Gastroesophageal sphincter (tissue), 4 donors: ENCODE measurements around the gene KRT82. TPM values are rescaled to one million over a fixed set of nuclear protein-coding genes. Genes with fewer than 3 reads are reported as not detected.
"Not testable (repeated sequence)": the region's sequence is repeated elsewhere in the genome, so short reads cannot be mapped to it uniquely, and the experiment has no call there.

Experiments
- ATAC-seq: fragments of 150-250 bp; one replicate; pipeline ENCODE4 v1.9.1; 2016; ENCODE audit warnings: mild to moderate bottlenecking, moderate library complexity
- H3K27ac ChIP-seq, 4 donors: fragments of 200-600 bp; sonication (generic) in 3 of 4; 1 replicate in 3 of 4; 2 replicates in 1 of 4; pipeline ENCODE4 v1.5.1; 2016 to 2019
- H3K27me3 ChIP-seq: fragments of 200-600 bp; sonication (generic); one replicate; pipeline ENCODE4 v1.5.1; 2019
- H3K36me3 ChIP-seq, 2 donors: fragments of 200-600 bp; sonication (generic); one replicate each; pipeline ENCODE4 v1.5.1; 2019; ENCODE audit warnings: control low read depth in 1 of 2
- H3K4me1 ChIP-seq, 3 donors: fragments of 200-600 bp; sonication (generic); 1 replicate in 2 of 3; 2 replicates in 1 of 3; pipeline ENCODE4 v1.5.1; 2016 to 2019; ENCODE audit warnings: control low read depth in 2 of 3
- H3K4me3 ChIP-seq, 2 donors: fragments of 200-600 bp; sonication (generic); one replicate each; pipeline ENCODE4 v1.5.1; 2019; ENCODE audit warnings: mild to moderate bottlenecking in 1 of 2, moderate library complexity in 1 of 2
- H3K9me3 ChIP-seq, 3 donors: fragments of 200-600 bp; sonication (generic); one replicate each; pipeline ENCODE4 v1.5.1; 2017 to 2019; ENCODE audit warnings: control low read depth in 2 of 3
- EP300 ChIP-seq: sonication (generic); formaldehyde crosslinking; IDR thresholded peaks from one replicate; pipeline ENCODE4 v1.6.1; 2017; ENCODE audit warnings: antibody characterized with exemption, mild to moderate bottlenecking
- POLR2A ChIP-seq, 2 donors: fragments of 450-650 bp; IDR thresholded peaks; one replicate each; pipeline ENCODE4 v1.6.1; 2017; ENCODE audit warnings: antibody characterized with exemption in 2 of 2, mild to moderate bottlenecking in 2 of 2, moderate library complexity in 1 of 2
- POLR2AphosphoS5 ChIP-seq: sonication (generic); formaldehyde crosslinking; IDR thresholded peaks from one replicate; pipeline ENCODE4 v1.6.1; 2017; ENCODE audit warnings: antibody characterized with exemption
- WGBS, 2 donors: methylation state at CpG; one replicate each; pipeline ENCODE4 v1.1.5; 2018; ENCODE audit warnings: low coverage in 1 of 2; 5-methylcytosine and 5-hydroxymethylcytosine counted together
- total RNA-seq, 4 donors: library from RNA; depleted of rRNA; stranded (reverse); fragments of >200 nt; gene quantifications; one replicate each; pipeline ENCODE4 v1.1.0, GENCODE V29; 2016
- TF ChIP-seq, protein P1 (sequence below), 4 experiments: fragments of 200-600 bp in 2 of 4; fragments of 450-650 bp in 2 of 4; sonication (generic) in 1 of 4; IDR thresholded peaks; one replicate each; pipeline ENCODE4 v1.5.1; 2017 to 2019; ENCODE audit warnings: antibody characterized with exemption in 4 of 4, mild to moderate bottlenecking in 2 of 4, moderate library complexity in 2 of 4

The KRT82 gene
- total RNA-seq = not detected

DNA sequence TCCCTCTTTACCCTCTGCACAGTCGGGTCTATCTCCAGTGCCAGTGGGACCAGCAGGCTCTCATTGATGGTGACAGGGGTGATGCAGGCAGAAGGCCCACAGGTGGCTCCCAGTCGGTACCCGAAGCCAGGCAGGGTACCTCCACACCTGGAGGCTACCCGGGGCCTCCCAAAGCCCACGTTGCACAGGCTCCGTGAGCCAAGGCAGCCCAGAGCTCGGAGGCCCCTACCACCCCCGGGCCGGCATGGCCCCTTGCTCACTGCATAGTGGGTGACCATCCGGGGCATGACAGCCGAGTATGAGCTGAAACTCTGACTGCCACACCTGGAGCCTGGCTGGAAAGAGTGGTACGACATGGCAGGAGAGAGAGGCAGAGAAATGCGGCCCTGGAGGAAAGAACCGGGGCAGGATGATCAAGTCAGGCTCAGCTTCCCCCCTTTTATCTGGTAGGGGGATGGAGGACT, at the start of gene KRT82:
TSS of gene KRT82 (minus strand) at position 414 of the 464 bp plus-strand sequence. CDS start at position 356, 58 bp downstream.
- no peak for ATAC-seq
- peaks cover 11% of the 10 kb centered on the region for H3K27me3 ChIP-seq
- no peaks in the 10 kb centered on the region for H3K9me3 ChIP-seq
- no peaks in the 10 kb centered on the region for H3K36me3 ChIP-seq
- H3K4me3 ChIP-seq = no peak within 1 kb of the TSS
- H3K4me1 ChIP-seq = peaks cover 0 to 4% (median 0%) of the 10 kb centered on the region in 3 donors
- no peak within 1 kb of the TSS for H3K27ac ChIP-seq
- TF ChIP-seq EP300 (no peak), POLR2AphosphoS5 (no peak), POLR2A (IDR thresholded peaks at IDR 0.05) (no peak)
- TF ChIP-seq, protein P1, sequence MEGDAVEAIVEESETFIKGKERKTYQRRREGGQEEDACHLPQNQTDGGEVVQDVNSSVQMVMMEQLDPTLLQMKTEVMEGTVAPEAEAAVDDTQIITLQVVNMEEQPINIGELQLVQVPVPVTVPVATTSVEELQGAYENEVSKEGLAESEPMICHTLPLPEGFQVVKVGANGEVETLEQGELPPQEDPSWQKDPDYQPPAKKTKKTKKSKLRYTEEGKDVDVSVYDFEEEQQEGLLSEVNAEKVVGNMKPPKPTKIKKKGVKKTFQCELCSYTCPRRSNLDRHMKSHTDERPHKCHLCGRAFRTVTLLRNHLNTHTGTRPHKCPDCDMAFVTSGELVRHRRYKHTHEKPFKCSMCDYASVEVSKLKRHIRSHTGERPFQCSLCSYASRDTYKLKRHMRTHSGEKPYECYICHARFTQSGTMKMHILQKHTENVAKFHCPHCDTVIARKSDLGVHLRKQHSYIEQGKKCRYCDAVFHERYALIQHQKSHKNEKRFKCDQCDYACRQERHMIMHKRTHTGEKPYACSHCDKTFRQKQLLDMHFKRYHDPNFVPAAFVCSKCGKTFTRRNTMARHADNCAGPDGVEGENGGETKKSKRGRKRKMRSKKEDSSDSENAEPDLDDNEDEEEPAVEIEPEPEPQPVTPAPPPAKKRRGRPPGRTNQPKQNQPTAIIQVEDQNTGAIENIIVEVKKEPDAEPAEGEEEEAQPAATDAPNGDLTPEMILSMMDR (IDR thresholded peaks at IDR 0.05) = no peak
- WGBS, 2 donors = 89 to 90% methylated on average over 3 to 4 of the region's 14 CpGs

DNA sequence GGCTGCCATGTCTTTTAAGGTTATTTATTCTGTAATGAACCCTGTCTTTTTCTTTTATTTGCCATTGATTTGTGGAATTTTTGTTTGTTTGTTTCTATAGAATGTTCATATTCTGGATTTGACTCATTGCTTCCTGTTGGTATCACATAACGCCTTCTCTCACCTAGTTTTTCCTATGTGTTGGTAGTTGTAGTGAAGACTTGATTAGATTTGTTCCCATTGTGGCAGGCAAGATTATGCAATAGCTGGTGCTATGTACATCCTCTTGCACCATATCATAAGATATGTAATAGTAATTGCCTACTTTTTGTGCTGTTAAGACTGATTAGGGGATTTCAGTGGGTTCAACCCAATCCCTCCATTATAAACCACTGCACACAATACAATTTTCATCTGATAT, 49.7 kb upstream of the KRT82 start:
- H3K4me1 ChIP-seq = no peaks in the 10 kb centered on the region
- H3K9me3 ChIP-seq = no peaks in the 10 kb centered on the region
- 40 to 100% methylated on average over 1 of the region's 1 CpG for WGBS, 2 donors
- no peaks in the 10 kb centered on the region for H3K36me3 ChIP-seq
- H3K27me3 ChIP-seq = peaks cover 2% of the 10 kb centered on the region
- TF ChIP-seq POLR2AphosphoS5 (no peak), POLR2A (IDR thresholded peaks at IDR 0.05) (no peak), EP300 (no peak)
- TF ChIP-seq, protein P1 (IDR thresholded peaks at IDR 0.05) = no peak
- no peak overlapping the region for H3K27ac ChIP-seq
- ATAC-seq = no peak
- H3K4me3 ChIP-seq = no peak overlapping the region

DNA sequence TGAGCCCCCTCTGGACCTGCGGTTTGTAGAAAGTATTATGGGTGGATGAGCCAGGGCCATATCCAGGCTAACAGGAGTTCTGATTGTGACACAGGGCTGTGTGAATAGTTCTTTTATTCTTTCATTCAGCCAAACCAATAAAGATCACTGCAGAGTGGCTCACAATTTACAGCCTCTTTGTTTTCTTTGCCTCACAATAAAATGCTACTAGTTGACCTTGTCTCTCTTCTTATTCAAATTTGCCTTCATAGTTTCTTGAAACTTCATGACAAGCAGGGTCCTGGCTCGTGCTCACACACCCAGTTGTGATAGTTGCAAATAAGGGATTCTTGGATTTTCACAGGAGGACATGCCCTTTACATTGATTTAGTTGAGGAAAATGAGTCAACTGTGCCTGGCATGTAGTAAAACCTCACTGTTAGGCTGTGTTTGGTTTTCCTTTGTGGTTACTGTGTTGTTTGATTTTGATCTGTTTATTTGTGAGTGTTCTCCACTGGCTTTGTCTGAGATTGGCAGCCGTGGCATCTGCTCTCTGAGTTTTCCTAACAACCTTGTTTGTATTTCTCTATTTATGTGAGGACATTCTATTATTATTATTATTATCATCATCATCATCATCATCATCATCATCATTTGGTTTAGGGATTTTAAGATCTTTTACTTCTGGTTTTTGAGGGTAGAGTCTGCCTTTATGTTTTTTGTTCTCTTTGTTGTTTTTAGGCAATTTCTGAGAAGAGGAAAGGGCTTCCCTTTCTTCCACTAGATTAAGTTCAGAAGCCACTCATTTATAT, 48.5 kb upstream of the KRT82 start:
- Histone ChIP-seq H3K4me1 (no peaks in the 10 kb centered on the region), H3K9me3 (no peaks in the 10 kb centered on the region), H3K27ac (no peak overlapping the region), H3K4me3 (no peak overlapping the region), H3K27me3 (no peaks in the 10 kb centered on the region), H3K36me3 (no peaks in the 10 kb centered on the region)
- TF ChIP-seq, protein P1 (IDR thresholded peaks at IDR 0.05) = no peak
- TF ChIP-seq POLR2A (IDR thresholded peaks at IDR 0.05) (no peak), POLR2AphosphoS5 (no peak), EP300 (no peak)
- WGBS, 2 donors = 40 to 66% methylated on average over 1 to 3 of the region's 3 CpGs
- no peak for ATAC-seq

DNA sequence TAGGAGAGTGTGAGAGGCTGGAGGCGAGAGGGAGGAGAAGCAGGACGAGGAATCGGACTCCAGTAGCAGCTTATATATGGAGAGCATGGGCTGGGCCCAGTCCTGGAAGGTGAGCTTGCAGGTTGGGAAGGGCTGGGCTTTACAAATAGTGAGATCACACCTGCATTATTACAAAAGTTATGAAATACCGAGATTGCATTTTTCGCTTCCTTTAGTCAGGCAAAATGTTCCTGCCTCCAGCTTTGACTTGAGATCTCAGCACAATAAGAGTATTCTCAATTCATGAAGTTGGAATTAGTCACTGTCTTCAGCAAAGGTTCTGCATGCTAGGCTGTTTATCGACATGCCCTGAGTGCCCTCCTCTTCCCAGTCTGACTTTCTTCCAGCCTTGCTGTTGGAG, 46.0 kb upstream of the KRT82 start, which contains the start of gene KRT6B:
TSS of gene KRT6B (minus strand) at position 46 of the 400 bp plus-strand sequence. CDS start 68 bp downstream, outside the sequence.
- TF ChIP-seq POLR2A (IDR thresholded peaks at IDR 0.05) (no peak), POLR2AphosphoS5 (no peak), EP300 (no peak)
- TF ChIP-seq, protein P1 (IDR thresholded peaks at IDR 0.05) = no peak
- Histone ChIP-seq H3K4me3 (no peak within 1 kb of the TSS), H3K27me3 (peaks cover 4% of the 10 kb centered on the region), H3K27ac (no peak within 1 kb of the TSS), H3K9me3 (no peaks in the 10 kb centered on the region), H3K4me1 (no peaks in the 10 kb centered on the region), H3K36me3 (no peaks in the 10 kb centered on the region)
- no peak for ATAC-seq
- 84 to 85% methylated on average over 4 to 6 of the region's 6 CpGs for WGBS, 2 donors

DNA sequence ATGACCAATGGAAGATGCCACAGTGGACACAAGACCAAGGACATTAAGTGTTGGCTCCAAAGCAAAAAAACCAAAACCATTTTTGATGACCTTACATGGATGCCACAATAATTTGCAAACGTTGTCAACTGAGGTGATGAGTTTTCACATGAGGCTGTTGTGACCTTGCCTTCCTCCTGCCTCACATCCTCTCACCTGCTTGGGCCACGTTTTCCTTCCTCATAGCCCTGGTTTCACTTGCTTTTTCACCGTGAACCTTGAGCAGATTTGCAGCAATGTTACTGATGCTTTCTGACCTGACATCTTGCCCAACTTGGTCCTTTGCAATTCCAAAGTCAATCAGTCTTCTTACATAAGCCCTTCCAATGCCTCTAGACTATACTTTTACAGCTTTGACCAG, 42.1 kb upstream of the KRT82 start:
- 60 to 66% methylated on average over 3 of the region's 3 CpGs for WGBS, 2 donors
- TF ChIP-seq EP300 (no peak), POLR2A (IDR thresholded peaks at IDR 0.05) (no peak), POLR2AphosphoS5 (no peak)
- TF ChIP-seq, protein P1 (IDR thresholded peaks at IDR 0.05) = no peak
- no peak overlapping the region for H3K4me3 ChIP-seq
- ATAC-seq = no peak
- no peak overlapping the region for H3K27ac ChIP-seq
- H3K9me3 ChIP-seq = no peaks in the 10 kb centered on the region
- H3K36me3 ChIP-seq = no peaks in the 10 kb centered on the region
- H3K27me3 ChIP-seq = peaks cover 4% of the 10 kb centered on the region
- H3K4me1 ChIP-seq = no peaks in the 10 kb centered on the region

DNA sequence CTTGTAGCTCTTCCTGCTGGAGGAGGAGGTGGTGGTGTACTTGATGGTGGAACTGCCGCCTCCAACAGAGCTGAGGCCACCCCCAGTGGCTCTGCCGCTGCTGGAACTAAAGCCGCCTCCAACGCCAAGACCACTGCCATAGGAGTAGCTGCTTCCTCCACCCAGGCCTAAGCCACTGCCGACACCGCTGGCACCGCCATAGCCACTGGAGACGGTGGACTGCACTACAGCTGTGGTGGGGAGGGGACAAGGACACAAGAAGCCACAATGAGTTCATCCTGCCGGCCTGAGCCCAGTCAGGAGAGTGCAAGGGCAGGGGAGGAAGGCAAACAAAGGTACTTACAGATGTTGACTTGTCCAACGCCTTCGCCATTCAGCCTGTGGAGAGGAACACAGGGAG, 41.1 kb upstream of the KRT82 start:
- H3K27me3 ChIP-seq = peaks cover 12% of the 10 kb centered on the region
- not testable (repeated sequence) for ATAC-seq, H3K4me1 ChIP-seq, H3K4me3 ChIP-seq, H3K9me3 ChIP-seq, H3K36me3 ChIP-seq, H3K27ac ChIP-seq
- 86% methylated on average over 2 of the region's 11 CpGs; no CpG with 5 or more reads in 1 of the 2 donors for WGBS, 2 donors
